ENCODE measurements around the gene COL4A2.

Gene COL4A2

DNA sequence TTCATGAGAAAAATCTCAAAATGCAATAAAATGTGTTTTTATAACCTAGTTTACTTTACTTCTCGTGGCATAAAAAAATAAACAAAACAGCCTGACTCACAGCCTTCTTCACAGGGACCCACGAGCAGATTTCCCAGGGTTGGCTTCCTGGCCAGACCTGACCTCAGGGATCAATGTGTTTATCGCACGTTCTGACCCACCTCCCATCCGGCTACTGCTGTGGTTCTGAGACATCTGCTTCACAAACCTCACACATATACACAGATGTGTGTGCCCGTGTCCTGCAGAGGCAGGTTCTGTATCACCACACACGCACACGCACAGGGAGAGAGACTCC lies 118.3 kb downstream of the COL4A2 start:
- Mint-ChIP-seq H3K27me3 (peaks cover 54 to 87% of the 10 kb centered on the region in 2 donors), H3K4me1 (ENCODE audit: low read depth in 2 of 2) (peaks cover 0 to 7% of the 10 kb centered on the region in 2 donors), H3K27ac (no peak overlapping the region), H3K36me3 (ENCODE audit: insufficient read depth) (no peaks in the 10 kb centered on the region), H3K9me3 (no peaks in the 10 kb centered on the region), H3K4me3 (no peak overlapping the region)
- DNase-seq = no peak
- ATAC-seq (replicated peaks) = no peak

DNA sequence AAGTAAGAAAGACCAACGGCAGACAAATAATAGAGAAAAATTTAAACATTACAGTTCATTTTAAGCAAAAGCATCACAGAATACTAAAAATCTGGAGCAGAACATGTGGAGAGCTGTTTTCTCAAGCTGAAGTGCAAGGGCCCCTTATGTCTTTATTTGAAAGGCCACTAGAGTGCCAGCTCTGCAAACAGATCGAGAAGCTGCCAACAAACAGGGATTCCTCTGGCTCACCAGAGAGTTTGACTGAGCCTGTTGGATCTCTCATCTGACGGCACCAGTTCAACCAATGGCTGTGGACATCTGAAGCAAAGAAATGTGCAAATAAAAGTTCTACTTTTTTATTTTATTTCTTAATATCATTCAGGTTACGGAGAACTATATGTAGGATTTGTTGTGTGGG lies 119.7 kb downstream of the COL4A2 start:
- no peaks in the 10 kb centered on the region for H3K36me3 Mint-ChIP-seq (ENCODE audit: insufficient read depth)
- DNase-seq = no peak
- no peak overlapping the region for H3K4me3 Mint-ChIP-seq
- H3K4me1 Mint-ChIP-seq (ENCODE audit: low read depth in 2 of 2) = peaks cover 0 to 3% of the 10 kb centered on the region in 2 donors
- no peaks in the 10 kb centered on the region for H3K9me3 Mint-ChIP-seq
- H3K27me3 Mint-ChIP-seq = peaks cover 46 to 82% of the 10 kb centered on the region in 2 donors
- H3K27ac Mint-ChIP-seq = no peak overlapping the region
- no peak for ATAC-seq (replicated peaks)

- no peaks in the 10 kb centered on the region for H3K4me1 Mint-ChIP-seq (ENCODE audit: low read depth in 2 of 2)
- H3K9me3 Mint-ChIP-seq = no peaks in the 10 kb centered on the region
- no peaks in the 10 kb centered on the region for H3K36me3 Mint-ChIP-seq (ENCODE audit: insufficient read depth)
- H3K27ac Mint-ChIP-seq = no peak overlapping the region
- no peak overlapping the region for H3K4me3 Mint-ChIP-seq
- no peak for ATAC-seq (replicated peaks)
- no peak for DNase-seq
- peaks cover 45 to 83% of the 10 kb centered on the region in 2 donors for H3K27me3 Mint-ChIP-seq
Observed at GRCh38 chr13:110428313-110428712, 121.2 kb downstream of the COL4A2 start.

DNA sequence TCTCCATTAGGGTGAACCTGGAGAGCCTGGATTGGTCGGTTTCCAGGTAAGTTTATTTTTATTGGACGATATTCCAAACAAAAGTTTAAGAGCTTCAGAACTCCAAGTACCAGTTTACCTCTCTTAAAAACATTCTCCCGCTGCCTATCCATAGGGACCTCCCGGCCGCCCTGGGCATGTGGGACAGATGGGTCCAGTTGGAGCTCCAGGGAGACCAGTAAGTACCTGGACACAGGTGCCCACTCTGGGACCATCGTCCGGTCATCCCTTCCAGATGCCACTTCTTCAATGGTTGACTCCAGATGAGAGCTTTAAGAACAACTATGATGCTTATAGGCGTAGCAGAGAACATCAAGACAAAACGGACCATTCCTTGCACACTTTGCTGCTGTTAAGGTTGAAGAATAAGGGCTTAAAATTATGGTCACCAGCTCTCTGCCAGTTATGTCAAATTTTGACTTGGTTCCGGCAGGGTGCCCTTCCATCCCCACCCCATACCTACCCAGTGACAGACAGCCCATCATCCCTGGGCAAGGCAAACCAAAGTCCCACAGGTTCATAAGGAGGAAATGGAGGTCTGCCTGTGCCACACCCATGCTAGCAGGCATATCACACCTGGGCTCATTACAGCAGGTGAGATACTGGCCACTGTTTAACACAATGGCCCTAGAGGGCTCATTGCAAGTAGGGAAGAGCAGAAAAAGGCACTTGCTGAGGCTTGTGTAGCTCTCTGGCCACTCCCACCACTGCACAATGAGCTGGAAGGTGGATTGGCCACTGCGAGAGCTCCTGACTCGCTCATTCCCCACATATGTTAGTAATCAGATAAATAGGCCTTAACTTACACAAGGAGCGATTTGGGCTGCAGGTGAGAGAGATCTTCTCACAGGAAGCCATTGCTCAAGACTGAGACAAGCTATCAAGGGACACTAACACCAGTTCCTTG lies 123.6 kb downstream of the COL4A2 start:
- peaks cover 39 to 68% of the 10 kb centered on the region in 2 donors for H3K27me3 Mint-ChIP-seq
- H3K4me3 Mint-ChIP-seq = no peak overlapping the region
- DNase-seq = no peak
- no peak for ATAC-seq (replicated peaks)
- no peak overlapping the region for H3K27ac Mint-ChIP-seq
- no peaks in the 10 kb centered on the region for H3K36me3 Mint-ChIP-seq (ENCODE audit: insufficient read depth)
- H3K4me1 Mint-ChIP-seq (ENCODE audit: low read depth in 2 of 2) = no peaks in the 10 kb centered on the region
- H3K9me3 Mint-ChIP-seq = no peaks in the 10 kb centered on the region

- DNase-seq = no peak
- Mint-ChIP-seq H3K4me1 (ENCODE audit: low read depth in 2 of 2) (no peaks in the 10 kb centered on the region), H3K36me3 (ENCODE audit: insufficient read depth) (no peaks in the 10 kb centered on the region), H3K4me3 (no peak overlapping the region), H3K9me3 (no peaks in the 10 kb centered on the region), H3K27ac (no peak overlapping the region), H3K27me3 (peaks cover 29 to 65% of the 10 kb centered on the region in 2 donors)
- no peak for ATAC-seq (replicated peaks)
Observed at GRCh38 chr13:110431425-110432294, 124.6 kb downstream of the COL4A2 start.

- ATAC-seq (replicated peaks) (no peak), DNase-seq (no peak)
- H3K9me3 Mint-ChIP-seq = no peaks in the 10 kb centered on the region
- H3K4me1 Mint-ChIP-seq (ENCODE audit: low read depth in 2 of 2) = no peaks in the 10 kb centered on the region
- H3K36me3 Mint-ChIP-seq (ENCODE audit: insufficient read depth) = no peaks in the 10 kb centered on the region
- peaks cover 28 to 74% of the 10 kb centered on the region in 2 donors for H3K27me3 Mint-ChIP-seq
- no peak overlapping the region for H3K27ac Mint-ChIP-seq
- no peak overlapping the region for H3K4me3 Mint-ChIP-seq
Observed at GRCh38 chr13:110432522-110432921, 125.4 kb downstream of the COL4A2 start.

- H3K4me3 Mint-ChIP-seq = no peak overlapping the region
- peaks cover 26 to 74% of the 10 kb centered on the region in 2 donors for H3K27me3 Mint-ChIP-seq
- no peaks in the 10 kb centered on the region for H3K4me1 Mint-ChIP-seq (ENCODE audit: low read depth in 2 of 2)
- H3K27ac Mint-ChIP-seq = no peak overlapping the region
- ATAC-seq (replicated peaks) (no peak), DNase-seq (no peak)
- no peaks in the 10 kb centered on the region for H3K9me3 Mint-ChIP-seq
- no peaks in the 10 kb centered on the region for H3K36me3 Mint-ChIP-seq (ENCODE audit: insufficient read depth)
Observed at GRCh38 chr13:110433014-110433413, 125.9 kb downstream of the COL4A2 start.

DNA sequence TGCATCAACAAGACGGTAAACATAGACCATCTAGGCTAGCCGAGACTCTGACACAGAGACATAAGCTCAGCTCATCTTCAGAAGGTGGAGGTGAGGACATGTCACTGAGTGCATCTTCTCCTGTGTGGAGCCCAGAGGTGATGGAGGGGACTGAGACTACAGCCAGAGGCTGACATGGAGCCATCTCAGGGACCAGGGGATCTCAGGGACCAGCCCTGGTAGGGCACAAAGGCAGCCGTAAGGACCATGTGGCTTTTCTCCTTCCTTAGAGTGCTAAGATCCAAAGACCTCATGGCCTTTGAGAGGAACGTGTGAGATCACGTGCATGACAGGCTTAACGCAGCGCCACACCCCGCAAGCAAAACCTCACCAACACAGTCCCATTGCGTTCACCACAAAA lies 127.5 kb downstream of the COL4A2 start:
- H3K4me1 Mint-ChIP-seq (ENCODE audit: low read depth in 2 of 2) = no peaks in the 10 kb centered on the region
- H3K4me3 Mint-ChIP-seq = no peak overlapping the region
- no peak overlapping the region for H3K27ac Mint-ChIP-seq
- H3K27me3 Mint-ChIP-seq = peaks cover 17 to 66% of the 10 kb centered on the region in 2 donors
- no peak for DNase-seq
- H3K9me3 Mint-ChIP-seq = no peaks in the 10 kb centered on the region
- H3K36me3 Mint-ChIP-seq (ENCODE audit: insufficient read depth) = no peaks in the 10 kb centered on the region
- ATAC-seq (replicated peaks) = no peak

DNA sequence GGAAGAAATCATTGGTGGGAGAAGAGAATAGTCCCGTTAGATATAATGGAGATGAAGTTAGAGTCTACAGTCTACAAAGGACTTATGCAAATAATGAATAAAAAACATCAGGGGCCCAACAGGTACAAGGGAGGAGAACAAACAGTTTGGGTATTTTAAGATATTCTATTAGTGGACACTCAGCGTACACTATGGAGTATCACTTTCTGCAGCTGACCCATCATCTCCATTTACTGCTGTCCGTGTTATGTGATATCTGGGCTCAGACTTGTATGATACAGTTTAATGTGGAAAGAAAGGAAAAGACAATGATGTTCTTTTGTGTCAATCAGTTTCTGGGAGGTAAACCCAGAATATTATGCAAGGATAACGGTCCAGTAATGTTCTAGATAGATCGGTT lies 128.2 kb downstream of the COL4A2 start:
- ATAC-seq (replicated peaks) (no peak), DNase-seq (no peak)
- Mint-ChIP-seq H3K4me1 (ENCODE audit: low read depth in 2 of 2) (no peaks in the 10 kb centered on the region), H3K27me3 (peaks cover 17 to 61% of the 10 kb centered on the region in 2 donors), H3K9me3 (no peaks in the 10 kb centered on the region), H3K36me3 (ENCODE audit: insufficient read depth) (no peaks in the 10 kb centered on the region), H3K27ac (no peak overlapping the region), H3K4me3 (no peak overlapping the region)

DNA sequence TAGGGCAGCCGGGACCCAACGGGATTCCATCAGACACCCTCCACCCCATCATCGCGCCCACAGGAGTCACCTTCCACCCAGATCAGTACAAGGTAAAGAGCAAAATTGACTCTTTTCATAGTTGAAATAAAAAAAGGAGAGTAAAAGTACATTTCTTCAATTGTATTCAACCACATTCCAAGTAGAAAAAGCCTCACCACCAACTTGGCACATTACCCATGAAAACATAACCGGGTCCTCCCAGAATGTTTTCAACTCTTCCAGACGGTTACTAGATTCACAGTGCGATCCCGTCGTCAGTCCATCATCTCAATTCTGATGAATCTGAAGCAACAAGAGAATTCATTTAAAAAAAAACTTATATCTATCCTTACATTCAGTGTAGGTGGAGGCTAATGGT lies 129.2 kb downstream of the COL4A2 start:
- H3K4me3 Mint-ChIP-seq = no peak overlapping the region
- ATAC-seq (replicated peaks) (no peak), DNase-seq (no peak)
- H3K27me3 Mint-ChIP-seq = peaks cover 17 to 57% of the 10 kb centered on the region in 2 donors
- H3K36me3 Mint-ChIP-seq (ENCODE audit: insufficient read depth) = no peaks in the 10 kb centered on the region
- no peaks in the 10 kb centered on the region for H3K4me1 Mint-ChIP-seq (ENCODE audit: low read depth in 2 of 2)
- no peak overlapping the region for H3K27ac Mint-ChIP-seq
- H3K9me3 Mint-ChIP-seq = no peaks in the 10 kb centered on the region

DNA sequence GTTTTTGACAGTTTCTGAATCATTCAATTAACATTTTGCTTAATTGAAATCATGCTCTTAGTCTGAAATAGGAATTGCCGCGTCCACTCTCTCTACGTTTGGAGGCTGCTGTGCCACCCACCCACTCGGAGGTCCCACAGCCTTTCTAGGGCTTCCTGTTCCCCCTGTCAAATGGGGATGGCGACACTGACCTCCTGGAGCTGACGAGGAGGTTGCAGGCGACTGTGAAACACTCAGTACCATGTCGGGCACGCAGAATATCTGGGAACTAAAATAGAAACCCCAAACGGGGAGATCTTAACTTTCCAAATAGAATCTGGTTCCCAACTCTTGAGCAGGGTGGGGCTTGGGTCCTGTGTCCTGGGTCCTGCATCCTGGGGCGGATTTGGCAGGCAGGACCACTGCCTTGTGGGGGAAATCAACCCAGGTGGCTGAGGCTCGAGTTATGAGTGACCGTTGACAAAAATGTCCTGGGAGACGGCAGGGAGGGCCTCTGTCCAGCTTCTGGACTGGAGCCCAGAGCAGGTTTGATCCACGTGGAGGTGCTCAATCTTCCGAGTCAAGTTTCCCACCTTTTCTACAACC lies 129.8 kb downstream of the COL4A2 start:
- Mint-ChIP-seq H3K9me3 (no peaks in the 10 kb centered on the region), H3K4me1 (ENCODE audit: low read depth in 2 of 2) (no peaks in the 10 kb centered on the region), H3K27ac (no peak overlapping the region), H3K36me3 (ENCODE audit: insufficient read depth) (no peaks in the 10 kb centered on the region), H3K27me3 (peaks cover 17 to 58% of the 10 kb centered on the region in 2 donors), H3K4me3 (no peak overlapping the region)
- ATAC-seq (replicated peaks) (no peak), DNase-seq (no peak)

DNA sequence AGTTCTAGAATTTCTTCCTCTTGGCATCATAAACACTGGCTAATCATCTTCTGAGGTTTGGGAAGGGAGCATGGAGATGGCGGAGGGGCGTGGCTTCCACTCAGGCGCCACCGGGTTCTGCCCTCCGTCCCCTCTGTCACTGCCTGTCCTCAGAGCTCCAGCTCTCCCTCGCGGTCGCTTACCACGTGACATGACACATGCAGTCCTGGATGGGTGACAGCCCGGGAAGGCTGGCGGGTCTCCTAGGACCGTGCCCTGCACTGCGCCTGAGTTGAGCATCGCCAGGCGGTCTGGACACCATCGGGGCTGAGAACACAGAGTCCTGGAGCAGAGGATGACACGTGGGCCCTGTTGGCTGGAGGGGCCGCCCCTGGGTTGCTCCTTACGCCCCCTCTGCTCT lies 131.1 kb downstream of the COL4A2 start:
- Mint-ChIP-seq H3K36me3 (ENCODE audit: insufficient read depth) (no peaks in the 10 kb centered on the region), H3K27me3 (peaks cover 9 to 45% of the 10 kb centered on the region in 2 donors), H3K9me3 (no peaks in the 10 kb centered on the region), H3K4me3 (no peak overlapping the region), H3K4me1 (ENCODE audit: low read depth in 2 of 2) (no peaks in the 10 kb centered on the region), H3K27ac (no peak overlapping the region)
- ATAC-seq (replicated peaks) (no peak), DNase-seq (no peak)

- DNase-seq = no peak
- Mint-ChIP-seq H3K4me3 (no peak overlapping the region), H3K4me1 (ENCODE audit: low read depth in 2 of 2) (no peaks in the 10 kb centered on the region), H3K27me3 (peaks cover 4 to 45% of the 10 kb centered on the region in 2 donors), H3K9me3 (no peaks in the 10 kb centered on the region), H3K27ac (no peak overlapping the region), H3K36me3 (ENCODE audit: insufficient read depth) (no peaks in the 10 kb centered on the region)
- ATAC-seq (replicated peaks) = no peak
Observed at GRCh38 chr13:110438776-110439175, 131.7 kb downstream of the COL4A2 start.
